NCI-H446 treated with DMSO at 0.1 percent for 48 hours (cell line): ENCODE data around the gene DPEP2NB.
"Not testable (repeated sequence)": the region's sequence is repeated elsewhere in the genome, so short reads cannot be mapped to it uniquely, and the experiment has no call there.

ENCODE experiments used
- DNase-seq: peaks from one replicate; lab custom pipeline; 2025; lab: John Stamatoyannopoulos, UW

The DPEP2NB gene

DNA sequence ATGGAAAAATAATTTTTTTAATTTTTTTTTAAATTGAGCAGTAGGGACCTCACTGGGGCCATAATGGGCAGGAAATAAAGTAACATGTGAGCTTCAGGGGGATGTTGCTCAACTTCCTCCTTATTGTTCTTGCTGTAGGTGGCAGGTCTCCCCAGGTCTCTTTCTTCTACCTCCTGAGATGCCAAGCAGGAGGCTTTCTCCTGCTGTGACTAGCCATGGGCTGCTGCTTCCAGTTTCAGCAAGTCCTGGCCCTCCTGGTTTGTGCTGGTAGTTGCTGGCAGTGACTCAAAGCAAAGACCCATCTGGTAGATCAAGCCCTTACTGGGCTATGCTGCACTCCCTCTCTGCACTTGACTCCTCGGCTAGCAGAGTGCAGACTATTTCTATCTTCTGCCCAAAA lies 2.3 kb downstream of the DPEP2NB start:
- no peak for DNase-seq

DNA sequence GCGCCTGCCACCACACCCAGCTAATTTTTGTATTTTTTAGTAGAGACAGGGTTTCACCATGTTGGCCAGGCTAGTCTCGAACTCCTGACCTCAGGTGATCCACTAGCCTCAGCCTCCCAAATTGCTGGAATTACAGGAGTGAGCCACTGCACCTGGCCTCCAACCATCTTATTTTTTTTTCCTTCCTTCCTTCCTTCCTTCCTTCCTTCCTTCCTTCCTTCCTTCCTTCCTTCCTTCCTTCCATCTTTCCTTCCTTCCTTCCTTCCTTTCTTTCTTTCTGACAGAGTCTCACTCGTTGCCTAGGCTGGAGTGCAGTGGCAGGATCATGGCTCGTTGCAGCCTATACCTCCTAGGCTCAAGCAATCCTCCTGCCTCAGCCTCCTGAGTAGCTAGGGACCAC lies 5.8 kb downstream of the DPEP2NB start:
- DNase-seq, result not testable (repeated sequence)

DNA sequence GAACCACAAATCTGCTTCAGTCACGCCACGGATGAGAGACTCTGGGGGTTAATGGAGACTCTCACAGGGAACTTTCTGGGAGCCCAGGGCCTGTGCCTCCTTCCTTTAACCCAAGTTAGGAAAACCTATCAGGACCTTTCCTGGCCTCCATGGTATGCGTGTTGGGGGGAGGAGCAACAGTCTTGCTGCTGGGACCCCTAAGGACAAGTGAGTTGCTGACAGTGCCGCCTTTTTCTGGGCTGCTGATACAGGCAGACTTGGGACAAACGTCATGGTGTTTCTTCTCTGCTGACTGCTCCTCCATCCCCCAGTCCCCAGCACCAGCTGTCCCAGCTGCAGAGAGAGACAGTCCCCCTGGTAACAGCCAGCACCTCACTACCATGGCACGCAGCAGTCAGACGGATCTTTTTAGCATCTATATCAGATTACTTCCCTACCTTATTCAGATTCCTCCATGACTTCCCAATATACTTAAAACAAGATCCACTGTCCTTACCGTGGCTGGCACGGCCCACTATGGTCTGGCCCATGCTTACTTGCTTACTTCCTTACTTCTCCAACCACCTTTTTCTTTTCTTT lies 6.5 kb downstream of the DPEP2NB start:
- no peak for DNase-seq

DNA sequence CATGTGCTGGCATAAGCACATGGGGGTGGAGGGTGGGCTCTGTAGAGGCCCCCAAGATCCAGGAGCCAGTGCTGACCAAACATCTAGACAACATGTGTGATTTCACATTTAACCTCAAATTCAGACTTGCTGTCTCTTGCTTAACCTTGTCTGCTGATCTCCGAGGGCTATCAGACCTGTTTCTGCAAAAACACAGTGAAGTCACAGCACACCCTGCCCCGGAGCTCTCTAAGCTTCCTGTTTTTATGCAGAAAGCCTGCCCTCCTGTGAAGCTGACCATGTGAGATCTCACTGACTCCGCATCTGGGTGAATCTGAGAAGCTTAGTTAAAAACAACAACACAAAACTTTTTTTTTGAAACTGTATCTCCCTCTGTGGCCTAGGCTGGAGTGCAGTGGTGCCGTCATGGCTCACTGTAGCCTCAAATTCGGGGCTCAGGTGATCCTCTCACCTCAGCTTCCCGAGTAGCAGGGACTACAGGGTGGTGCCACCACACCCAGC lies 9.9 kb downstream of the DPEP2NB start:
- DNase-seq, result no peak

DNA sequence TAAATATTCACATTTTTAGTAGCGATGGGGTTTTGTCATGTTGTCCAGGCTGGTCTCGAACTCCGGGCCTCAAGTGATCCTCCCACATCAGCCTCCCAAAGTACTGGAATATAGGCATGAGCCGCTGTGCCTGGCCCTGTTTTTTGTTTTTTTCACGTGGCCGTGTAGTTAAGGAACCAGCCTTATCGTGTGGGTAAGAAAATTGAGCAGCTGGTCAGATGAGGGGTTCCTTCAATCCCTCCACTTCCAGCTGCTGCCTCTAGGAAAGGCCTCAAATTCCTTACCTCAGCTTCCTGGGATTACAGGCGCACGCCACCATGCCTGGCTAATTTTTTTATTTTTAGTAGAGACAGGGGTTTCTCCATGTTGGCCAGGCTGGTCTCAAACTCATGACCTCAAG lies 10.5 kb downstream of the DPEP2NB start:
- no peak for DNase-seq

DNA sequence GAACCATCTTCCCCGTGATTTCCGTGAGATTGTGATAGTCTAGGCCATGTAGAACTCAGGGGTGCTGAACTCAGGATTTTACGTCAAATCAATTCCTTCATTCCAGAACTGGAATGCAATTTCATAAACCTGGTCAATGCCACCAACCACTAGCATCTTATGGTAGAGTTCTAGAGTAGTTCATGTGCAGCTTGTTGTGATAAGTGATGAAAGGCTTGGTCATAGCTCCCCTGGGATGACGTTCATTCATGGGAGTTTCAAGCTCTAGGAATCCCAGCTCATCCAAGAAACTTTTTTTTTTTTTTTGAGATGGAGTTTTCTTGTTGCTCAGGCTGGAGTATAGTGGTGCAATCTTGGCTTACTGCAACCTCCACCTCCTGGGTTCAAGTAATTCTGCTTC lies 12.7 kb downstream of the DPEP2NB start:
- no peak for DNase-seq

DNA sequence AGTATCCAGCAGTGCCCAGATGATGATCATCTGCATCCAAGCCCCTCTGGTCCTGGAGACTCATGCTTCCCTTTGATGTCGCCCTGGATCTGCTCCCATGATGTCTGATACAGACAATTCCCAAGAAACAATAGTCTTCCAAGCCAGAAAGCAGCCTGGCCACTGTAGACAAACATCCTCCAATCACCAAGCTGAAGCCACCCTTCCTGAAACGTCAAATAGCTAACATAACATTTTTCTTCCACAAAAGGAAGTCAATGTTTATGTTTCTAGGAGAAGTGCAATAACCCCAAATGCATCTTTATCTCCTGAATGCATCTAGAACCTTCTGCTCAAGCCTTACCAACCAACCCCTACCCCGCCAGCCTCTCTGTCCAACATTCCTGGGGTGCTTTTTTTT lies 15.3 kb downstream of the DPEP2NB start:
- no peak for DNase-seq

DNA sequence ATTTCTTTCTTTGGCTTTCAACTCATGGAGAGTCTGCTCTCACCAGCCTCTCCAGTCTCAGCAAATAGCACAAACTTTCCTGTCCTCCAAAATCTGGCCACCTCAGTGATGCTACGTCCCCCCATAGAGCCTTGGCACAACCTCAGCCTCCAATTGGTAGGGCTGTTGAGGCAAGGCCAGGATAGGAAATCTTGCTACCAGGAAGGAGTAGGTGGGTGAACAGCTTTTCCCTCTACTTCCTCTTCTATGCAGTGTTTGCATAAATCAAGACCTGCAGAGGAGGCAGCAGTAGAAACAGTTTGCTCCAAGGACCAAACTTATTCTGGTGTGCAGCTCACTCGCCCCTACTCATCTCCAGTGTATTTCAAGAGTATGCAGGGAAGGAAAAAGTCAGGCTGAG lies 15.7 kb downstream of the DPEP2NB start:
- DNase-seq, result no peak

DNA sequence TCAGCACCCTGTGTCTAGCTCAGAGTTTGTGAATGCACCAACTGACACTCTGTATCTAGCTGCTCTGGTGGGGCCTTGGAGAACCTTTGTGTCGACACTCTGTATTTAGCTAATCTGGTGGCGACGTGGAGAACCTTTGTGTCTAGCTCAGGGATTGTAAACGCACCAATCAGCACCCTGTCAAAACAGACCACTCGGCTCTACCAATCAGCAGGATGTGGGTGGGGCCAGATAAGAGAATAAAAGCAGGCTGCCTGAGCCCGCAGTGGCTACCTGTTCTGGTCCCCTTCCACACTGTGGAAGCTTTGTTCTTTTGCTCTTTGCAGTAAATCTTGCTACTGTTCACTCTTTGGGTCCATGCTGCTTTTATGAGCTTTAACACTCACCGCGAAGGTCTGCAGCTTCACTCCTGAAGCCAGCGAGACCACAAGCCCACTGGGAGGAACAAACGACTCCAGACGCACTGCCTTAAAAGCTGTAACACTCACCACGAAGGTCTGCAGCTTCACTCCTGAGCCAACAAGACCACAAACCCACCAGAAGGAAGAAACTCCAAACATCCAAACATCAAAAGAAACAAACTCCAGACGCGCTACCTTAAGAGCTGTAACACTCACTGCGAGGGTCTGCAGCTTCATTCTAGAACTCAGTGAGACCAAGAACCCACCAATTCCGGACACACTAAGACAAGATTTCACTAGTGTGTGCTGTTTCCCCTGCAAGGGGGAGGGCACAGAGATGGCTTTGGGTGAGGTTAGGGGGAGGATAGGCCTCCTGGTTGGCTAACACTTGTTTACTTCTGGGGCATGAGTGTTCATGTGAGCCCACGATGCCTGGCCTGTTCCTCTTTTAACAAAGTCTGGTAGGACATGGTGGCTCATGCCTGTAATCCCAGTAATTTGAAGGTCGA lies 16.7 kb downstream of the DPEP2NB start, which contains the start of gene DPEP2:
DPEP2 (minus strand) TSS at position 706 of the 910 bp plus-strand sequence. CDS start 6,272 bp downstream, outside the sequence.
- not testable (repeated sequence) for DNase-seq

DNA sequence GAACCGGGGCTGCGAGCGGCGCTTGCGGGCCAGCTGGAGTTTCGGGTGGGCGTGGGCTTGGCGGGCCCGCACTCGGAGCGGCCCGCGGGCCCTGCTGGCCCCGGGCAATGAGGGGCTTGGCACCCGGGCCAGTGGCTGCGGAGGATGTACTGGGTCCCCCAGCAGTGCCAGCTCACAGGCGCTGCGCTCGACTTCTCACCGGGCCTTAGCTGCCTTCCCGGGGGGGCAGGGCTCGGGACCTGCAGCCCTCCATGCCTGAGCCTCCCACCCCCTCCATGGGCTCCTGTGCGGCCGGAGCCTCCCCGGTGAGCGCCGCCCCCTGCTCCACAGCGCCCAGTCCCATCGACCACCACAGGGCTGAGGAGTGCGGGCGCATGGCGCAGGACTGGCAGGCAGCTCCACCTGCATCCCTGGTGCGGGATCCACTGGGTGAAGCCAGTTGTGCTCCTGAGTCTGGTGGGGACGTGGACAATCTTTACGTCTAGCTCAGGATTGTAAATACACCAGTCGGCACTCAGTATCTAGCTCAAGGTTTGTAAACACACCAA lies 17.4 kb downstream of the DPEP2NB start:
- DNase-seq, result not testable (repeated sequence)

DNA sequence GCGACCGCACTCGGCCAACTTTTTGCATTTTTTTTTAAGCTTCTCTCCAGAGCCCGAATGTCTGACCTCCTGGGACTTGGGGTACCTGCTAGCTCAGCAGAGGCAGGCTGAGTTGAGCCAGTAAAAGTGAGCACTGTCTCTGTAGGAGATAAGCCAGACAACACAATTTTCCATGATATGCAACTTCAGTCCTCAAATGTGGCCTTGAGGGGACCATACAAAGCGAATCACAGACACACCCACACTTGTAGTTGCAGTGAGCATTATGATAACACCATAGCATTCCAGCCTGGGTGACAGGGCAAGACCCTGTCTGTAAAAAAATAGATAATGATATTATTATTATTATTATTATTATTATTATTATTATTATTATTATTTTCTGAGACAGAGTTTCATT lies 19.0 kb downstream of the DPEP2NB start:
- no peak for DNase-seq

DNA sequence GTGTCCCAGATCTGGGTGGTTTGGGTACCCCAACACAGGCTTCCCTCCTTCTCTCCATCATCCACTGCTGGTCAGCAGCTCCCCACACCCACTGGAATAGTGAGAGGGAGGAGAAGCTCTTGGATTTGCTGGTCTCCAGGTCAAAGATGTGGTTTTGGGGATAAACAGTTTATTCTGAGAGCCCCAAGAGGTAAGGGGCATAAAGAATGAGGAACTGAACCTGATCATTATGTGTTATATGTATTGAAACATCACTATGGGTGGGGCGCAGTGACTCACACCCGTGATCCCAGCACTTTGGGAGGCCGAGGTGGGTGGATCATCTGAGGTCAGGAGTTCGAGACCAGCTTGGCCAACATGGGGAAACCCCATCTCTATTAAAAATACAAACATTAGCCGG lies 20.3 kb downstream of the DPEP2NB start:
- DNase-seq, result no peak

DNA sequence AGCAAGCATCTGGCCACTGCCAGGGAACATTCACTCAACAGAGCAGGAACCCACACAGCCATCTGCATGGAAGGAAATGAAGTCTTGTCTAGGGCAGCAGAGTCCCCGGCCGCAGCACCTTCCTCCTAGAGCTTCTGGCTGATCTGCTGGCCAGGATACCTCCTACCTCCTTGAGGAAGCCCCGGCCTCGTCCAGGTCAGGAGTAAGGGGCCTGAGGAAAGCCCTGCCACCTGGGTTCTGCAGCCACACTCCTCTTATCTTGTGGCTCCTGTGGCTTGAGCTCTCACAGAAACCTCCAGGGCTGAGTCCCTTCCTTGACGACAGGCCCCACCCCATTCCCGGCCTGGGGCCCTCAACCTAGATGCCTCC lies 21.7 kb downstream of the DPEP2NB start:
- DNase-seq, result not testable (repeated sequence)

DNA sequence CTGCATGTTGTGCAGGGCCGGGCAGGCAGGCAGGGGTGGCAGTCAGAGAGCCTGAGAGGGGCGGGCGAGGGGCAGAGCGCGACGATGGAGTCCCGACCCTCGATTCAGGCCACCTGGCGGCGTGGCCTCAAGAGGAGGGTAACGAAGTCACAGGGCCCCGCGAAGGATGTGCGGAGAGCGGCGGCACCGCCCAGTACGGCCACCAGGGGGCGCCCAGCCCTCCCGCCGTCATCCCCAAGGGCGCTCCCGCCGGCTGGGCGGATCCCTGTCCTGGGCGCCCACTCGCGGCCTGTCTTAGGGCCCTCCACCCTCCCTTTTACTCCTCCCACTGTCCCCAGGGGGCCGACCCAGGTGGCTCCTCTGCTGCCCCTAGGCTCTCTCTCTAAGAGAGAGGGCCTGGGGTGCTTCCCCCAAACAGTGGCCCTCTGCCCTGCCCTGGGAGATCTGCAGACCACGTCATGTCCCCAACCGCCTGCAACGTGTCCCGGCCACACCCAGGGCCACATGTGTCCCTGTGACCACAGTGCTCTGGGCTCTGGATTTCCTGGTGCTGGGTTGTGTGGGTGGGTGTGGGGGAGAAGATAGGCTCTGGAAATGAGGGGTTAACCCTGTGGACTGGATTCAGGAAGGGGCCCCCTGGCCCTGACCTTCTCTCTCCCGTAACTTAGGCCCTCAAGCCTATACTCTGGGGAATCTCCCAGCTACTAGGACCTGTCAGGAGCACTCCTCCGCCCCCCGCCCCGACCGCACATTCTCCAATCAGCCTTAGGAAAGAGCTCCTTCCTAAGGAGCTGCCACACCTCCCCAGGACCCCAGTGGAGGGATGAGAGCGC lies 22.3 kb downstream of the DPEP2NB start:
- no peak for DNase-seq

DNA sequence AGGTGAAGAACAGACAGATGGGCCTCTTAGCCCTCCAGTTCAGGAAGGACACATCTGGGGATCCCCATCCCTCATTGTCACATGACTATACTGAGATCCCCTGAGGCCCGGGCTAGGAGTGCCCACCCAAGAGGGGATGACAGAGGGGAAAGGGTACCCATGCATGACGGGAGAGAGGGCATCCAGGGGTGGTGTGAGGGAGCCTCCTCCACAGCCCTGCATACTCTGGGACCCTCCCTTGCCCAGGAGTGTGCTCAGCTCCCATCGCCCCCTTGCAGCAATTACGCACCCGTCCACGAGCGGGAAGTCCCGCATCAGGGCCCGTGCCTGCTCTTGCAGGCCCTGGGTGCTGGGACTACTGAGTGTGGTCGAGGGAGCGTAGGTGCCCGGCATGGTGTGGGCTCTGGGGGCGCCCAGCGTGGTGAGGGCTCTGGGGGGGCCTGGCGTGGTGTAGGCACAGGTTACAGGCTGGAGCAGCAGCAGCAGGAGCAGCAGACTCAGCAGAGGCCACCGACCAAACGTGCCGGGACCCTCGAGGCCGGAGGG lies 23.0 kb downstream of the DPEP2NB start:
- no peak for DNase-seq

DNA sequence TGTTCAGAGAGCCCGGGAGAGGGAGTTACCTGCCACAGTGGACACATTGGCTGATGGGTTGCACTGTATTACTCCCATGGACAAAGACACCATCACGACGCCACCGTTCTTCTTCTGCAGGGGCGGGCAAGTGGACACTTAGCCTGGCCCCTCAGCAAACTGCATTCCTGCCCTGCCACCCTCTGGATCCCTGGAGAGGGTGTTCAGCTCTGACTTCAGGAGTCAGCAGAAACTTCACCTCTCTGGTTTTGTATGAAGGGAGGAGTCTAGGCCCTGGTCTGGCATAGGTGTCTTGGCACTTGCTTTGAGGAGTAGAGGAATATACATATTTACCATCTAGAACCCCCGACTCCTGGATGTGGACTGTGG lies 25.7 kb downstream of the DPEP2NB start:
- DNase-seq, result no peak

DNA sequence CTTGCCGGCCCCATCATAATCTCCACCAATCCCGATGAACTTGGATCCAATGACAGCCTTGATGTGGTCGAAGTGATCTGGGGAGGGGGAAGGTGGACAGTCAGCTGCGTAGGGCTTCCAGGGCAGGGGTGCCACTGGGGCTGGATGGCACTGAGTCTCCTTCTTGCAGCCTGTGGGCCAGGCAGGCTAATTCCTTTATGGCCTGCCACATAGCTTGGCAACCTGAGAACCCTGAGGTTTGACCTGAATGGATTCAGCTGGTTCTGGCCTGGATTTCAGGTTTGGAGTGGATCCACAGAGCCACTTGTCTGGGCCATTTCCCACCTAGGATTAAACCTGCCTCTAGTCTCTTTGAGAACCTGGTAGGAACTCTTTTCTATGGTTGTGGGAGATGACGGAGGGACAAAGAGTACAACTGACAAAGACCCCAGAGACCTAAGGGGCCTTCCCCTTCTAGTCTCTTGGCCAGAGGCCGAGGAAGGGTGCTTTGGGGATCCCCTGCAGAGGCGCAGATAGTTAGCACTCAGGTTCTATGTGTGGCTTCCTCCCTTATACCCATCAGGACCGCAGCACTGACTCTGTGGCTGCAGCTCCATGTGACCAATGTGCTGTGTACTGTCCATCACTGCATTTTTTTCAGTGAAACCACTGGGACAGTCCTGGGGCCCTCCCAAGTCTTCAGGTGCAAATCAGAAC lies 26.2 kb downstream of the DPEP2NB start:
- DNase-seq, result no peak

DNA sequence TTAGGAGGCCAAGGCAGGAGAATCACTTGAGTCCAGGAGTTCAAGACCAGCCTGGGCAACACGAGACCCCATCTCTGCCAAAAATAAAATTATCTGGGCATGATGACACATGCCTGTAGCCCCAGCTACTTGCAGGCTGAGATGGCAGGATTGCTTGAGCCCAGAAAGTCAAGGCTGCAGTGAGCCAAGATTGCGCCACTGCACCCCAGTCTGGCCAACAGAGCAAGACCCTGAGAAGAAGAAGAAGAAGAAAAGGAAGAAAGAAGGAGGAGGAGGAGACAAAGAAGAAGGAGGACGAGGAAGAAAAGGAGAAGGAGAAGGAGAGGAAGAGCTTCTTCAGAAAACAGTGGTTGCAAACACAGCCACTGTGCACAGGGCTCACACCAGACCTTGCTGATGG lies 27.0 kb downstream of the DPEP2NB start:
- DNase-seq, result no peak

DNA sequence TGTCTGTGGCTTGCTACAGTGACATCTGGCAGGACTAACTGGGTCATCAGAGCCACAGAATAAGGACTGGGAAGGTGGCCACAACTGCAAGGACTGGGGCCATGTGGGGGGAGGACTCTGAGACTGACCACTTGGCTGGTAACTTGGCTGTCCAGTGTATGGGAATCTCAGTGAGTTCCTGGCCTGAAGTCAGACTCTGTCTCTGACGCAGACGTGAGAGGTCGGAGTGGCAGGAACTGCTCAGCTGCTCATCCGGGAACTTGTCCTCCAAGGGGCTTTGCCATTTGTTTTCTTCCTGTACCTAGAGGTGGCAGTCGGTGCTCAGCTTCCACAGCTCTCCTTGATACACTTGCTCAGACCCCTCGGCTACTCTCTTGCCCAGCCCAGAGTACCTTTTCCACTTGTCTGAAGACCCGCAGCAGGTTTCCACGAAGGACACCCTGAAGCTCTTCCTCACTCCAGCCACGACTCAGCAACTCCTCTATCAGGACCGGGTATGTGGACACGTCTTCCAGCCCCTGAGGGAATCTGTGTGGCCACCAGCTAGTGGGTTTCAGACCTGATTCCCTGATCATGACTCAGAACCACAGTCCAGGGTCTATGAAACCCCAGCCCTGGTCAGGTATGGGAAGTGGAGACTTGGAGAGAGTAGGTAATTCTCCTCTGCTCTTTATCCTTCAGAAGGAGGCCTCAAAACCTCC lies 28.1 kb downstream of the DPEP2NB start:
- DNase-seq, result no peak

DNA sequence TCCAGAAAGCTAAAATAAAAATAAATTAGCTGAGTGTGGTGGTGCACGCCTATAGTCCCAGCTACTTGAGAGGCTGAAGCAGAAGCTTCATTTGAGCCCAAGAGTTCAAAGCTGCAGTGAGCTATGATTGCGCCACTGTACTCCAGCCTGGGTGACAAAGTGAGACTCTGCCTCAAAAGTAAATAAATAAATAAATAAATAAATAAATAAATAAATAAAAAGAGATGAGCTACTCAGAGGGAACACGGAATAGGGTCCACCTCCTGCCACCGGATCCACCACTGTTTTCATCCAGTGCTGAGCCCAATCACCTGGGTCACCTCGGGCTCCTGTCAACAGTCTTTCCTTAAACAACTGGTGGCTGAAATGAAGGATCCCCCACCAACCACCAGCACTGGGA lies 28.8 kb downstream of the DPEP2NB start:
- DNase-seq, result no peak
